ENCODE data around the gene GRID1.

DNA sequence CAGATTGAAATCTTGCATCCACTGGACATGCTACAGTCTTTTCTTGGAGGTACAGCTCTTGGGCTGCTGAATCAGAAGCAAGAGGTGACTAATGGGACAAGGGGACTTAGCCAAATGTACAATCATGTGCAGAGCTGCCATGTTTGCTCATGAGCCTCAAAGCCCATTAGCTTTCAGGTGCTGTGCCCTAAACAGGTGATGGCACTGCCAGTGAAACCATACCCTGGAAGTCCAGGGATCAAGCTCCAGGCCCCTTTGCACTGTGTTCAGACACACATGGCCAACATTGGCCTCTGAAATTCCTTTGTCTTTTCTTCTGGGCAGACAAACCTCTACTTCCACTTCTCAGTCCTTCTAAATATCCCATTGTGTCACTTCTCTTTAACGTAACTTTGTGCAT is 328.2 kb downstream of the GRID1 start:
- TF ChIP-seq EZH2 (optimal IDR thresholded peaks at IDR 0.05; ENCODE audit: low read depth, low read length) (no peak), EZH2phosphoT487 (IDR thresholded peaks at IDR 0.05; ENCODE audit: low read length) (no peak)
- TF ChIP-seq, protein P1, sequence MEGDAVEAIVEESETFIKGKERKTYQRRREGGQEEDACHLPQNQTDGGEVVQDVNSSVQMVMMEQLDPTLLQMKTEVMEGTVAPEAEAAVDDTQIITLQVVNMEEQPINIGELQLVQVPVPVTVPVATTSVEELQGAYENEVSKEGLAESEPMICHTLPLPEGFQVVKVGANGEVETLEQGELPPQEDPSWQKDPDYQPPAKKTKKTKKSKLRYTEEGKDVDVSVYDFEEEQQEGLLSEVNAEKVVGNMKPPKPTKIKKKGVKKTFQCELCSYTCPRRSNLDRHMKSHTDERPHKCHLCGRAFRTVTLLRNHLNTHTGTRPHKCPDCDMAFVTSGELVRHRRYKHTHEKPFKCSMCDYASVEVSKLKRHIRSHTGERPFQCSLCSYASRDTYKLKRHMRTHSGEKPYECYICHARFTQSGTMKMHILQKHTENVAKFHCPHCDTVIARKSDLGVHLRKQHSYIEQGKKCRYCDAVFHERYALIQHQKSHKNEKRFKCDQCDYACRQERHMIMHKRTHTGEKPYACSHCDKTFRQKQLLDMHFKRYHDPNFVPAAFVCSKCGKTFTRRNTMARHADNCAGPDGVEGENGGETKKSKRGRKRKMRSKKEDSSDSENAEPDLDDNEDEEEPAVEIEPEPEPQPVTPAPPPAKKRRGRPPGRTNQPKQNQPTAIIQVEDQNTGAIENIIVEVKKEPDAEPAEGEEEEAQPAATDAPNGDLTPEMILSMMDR (IDR thresholded peaks at IDR 0.05; ENCODE audit: low read length) = no peak
